Activated CD8-positive, alpha-beta T cell treated with anti-CD3 and anti-CD28 coated beads for 36 hours (primary cell): ENCODE results near the gene ESYT2. TPM values are rescaled to one million over a fixed set of nuclear protein-coding genes. Genes with fewer than 3 reads are reported as not detected.

Experiments used
- ATAC-seq: fragments of 200-7000 bp; cut with Tn5 transposase; one replicate; pipeline ENCODE4 v1.10.0; 2021; ENCODE audit warnings: mild to moderate bottlenecking, moderate library complexity
- CTCF ChIA-PET: fragments of 350-600 bp; sonication (Branson Sonifier 250); formaldehyde crosslinking; loops from one replicate; lab custom pipeline; 2021; ENCODE audit warnings: antibody characterized with exemption; lab: Charles Lee
- POLR2A ChIA-PET: fragments of 350-600 bp; sonication (Branson Sonifier 250); formaldehyde crosslinking; loops from one replicate; lab custom pipeline; 2021; ENCODE audit warnings: antibody characterized with exemption; lab: Charles Lee
- DNase-seq: peaks from one replicate; pipeline ENCODE4 v3.0.0-alpha.2; 2020
- H3K27ac Mint-ChIP-seq: one replicate; pipeline ENCODE4 v1.8.0; 2021; ENCODE audit warnings: mild to moderate bottlenecking, mixed read lengths
- H3K27me3 Mint-ChIP-seq: one replicate; pipeline ENCODE4 v1.8.0; 2021; ENCODE audit warnings: mixed read lengths
- H3K36me3 Mint-ChIP-seq: one replicate; pipeline ENCODE4 v1.8.0; 2021; ENCODE audit warnings: low read depth, mixed read lengths
- H3K4me1 Mint-ChIP-seq: one replicate; pipeline ENCODE4 v1.8.0; 2021; ENCODE audit warnings: low read depth, mixed read lengths
- H3K4me3 Mint-ChIP-seq: one replicate; pipeline ENCODE4 v1.8.0; 2021; ENCODE audit warnings: mild to moderate bottlenecking, moderate library complexity, mixed read lengths
- H3K9me3 Mint-ChIP-seq: one replicate; pipeline ENCODE4 v1.8.0; 2021; ENCODE audit warnings: mixed read lengths
- CTCF ChIP-seq: fragments of 200-600 bp; IDR thresholded peaks from one replicate; pipeline ENCODE4 v1.8.0; 2022; ENCODE audit warnings: antibody characterized with exemption, mild to moderate bottlenecking
- intact Hi-C: fragments of 100-400 bp; cut with micrococcal nuclease; formaldehyde crosslinking; loops from one replicate; pipeline ENCODE4 v1.10.0; 2022
- total RNA-seq, 2 experiments: library from RNA; stranded (reverse); gene quantifications; one replicate each; pipeline ENCODE4 v1.2.3, GENCODE V29; 2021

The ESYT2 gene
- total RNA-seq, 2 experiments from 2014 or later, result 55.5 to 56.6 TPM

GRCh38 chr7:158722574-158723237 lies 106.6 kb downstream of the ESYT2 start:
- ChIA-PET CTCF (no interaction called here), POLR2A (no interaction called here)
- no peak for TF ChIP-seq CTCF
- no peaks in the 10 kb centered on the region for H3K4me1 Mint-ChIP-seq
- H3K9me3 Mint-ChIP-seq, result no peaks in the 10 kb centered on the region
- DNase-seq (no peak), ATAC-seq (no peak)
- H3K4me3 Mint-ChIP-seq, result no peak overlapping the region
- no peak overlapping the region for H3K27ac Mint-ChIP-seq
- peaks cover 2% of the 10 kb centered on the region for H3K27me3 Mint-ChIP-seq
- no peaks in the 10 kb centered on the region for H3K36me3 Mint-ChIP-seq
- intact Hi-C loops, result no loop called here

- H3K27me3 Mint-ChIP-seq, result peaks cover 2% of the 10 kb centered on the region
- no peaks in the 10 kb centered on the region for H3K4me1 Mint-ChIP-seq
- intact Hi-C loops, result no loop called here
- POLR2A ChIA-PET, result interaction anchor here (0.6 kb wide), 1 partner anchor 135 kb away, joined by 3 read pairs; no protein-coding TSS in a partner anchor
- CTCF ChIA-PET, result interaction anchor here (1.3 kb wide), 1 partner anchor 14 kb away, joined by 4 read pairs; no protein-coding TSS in a partner anchor
- no peak overlapping the region for H3K4me3 Mint-ChIP-seq
- H3K27ac Mint-ChIP-seq, result no peak overlapping the region
- TF ChIP-seq CTCF, result no peak
- ATAC-seq (no peak), DNase-seq (no peak)
- no peaks in the 10 kb centered on the region for H3K36me3 Mint-ChIP-seq
- no peaks in the 10 kb centered on the region for H3K9me3 Mint-ChIP-seq
Measured at GRCh38 chr7:158720112-158720511, 109.2 kb downstream of the ESYT2 start.

GRCh38 chr7:158716802-158717201 lies 112.5 kb downstream of the ESYT2 start:
- ChIA-PET POLR2A (no interaction called here), CTCF (no interaction called here)
- TF ChIP-seq CTCF, result no peak
- ATAC-seq, result no peak
- Mint-ChIP-seq H3K9me3 (no peaks in the 10 kb centered on the region), H3K36me3 (no peaks in the 10 kb centered on the region), H3K27ac (no peak overlapping the region), H3K27me3 (peaks cover 5% of the 10 kb centered on the region), H3K4me3 (no peak overlapping the region), H3K4me1 (peaks cover 5% of the 10 kb centered on the region)
- DNase-seq, result no peak
- intact Hi-C loops, result no loop called here

GRCh38 chr7:158710651-158711102 lies 118.6 kb downstream of the ESYT2 start:
- Mint-ChIP-seq H3K27ac (no peak overlapping the region), H3K9me3 (peaks cover 6% of the 10 kb centered on the region), H3K27me3 (peaks cover 3% of the 10 kb centered on the region), H3K4me3 (no peak overlapping the region), H3K4me1 (peaks cover 17% of the 10 kb centered on the region), H3K36me3 (no peaks in the 10 kb centered on the region)
- TF ChIP-seq CTCF, result no peak
- DNase-seq, result peak; percentile 39
- ATAC-seq, result peak; percentile 57
- POLR2A ChIA-PET, result interaction anchor here (1.4 to 1.5 kb wide), 2 partner anchors 11 to 77 kb away, joined by 3 to 4 read pairs; no protein-coding TSS in a partner anchor
- intact Hi-C loops, result no loop called here
- CTCF ChIA-PET, result no interaction called here

- ATAC-seq (no peak), DNase-seq (no peak)
- Mint-ChIP-seq H3K36me3 (peaks cover 9% of the 10 kb centered on the region), H3K27me3 (peaks cover 3% of the 10 kb centered on the region), H3K9me3 (peaks cover 6% of the 10 kb centered on the region), H3K27ac (no peak overlapping the region), H3K4me1 (peaks cover 31% of the 10 kb centered on the region), H3K4me3 (no peak overlapping the region)
- intact Hi-C loops, result loop anchor here (10.0 kb wide), 1 partner anchor 157 kb away; no protein-coding TSS in a partner anchor
- no peak for TF ChIP-seq CTCF
- POLR2A ChIA-PET, result no interaction called here
- CTCF ChIA-PET, result interaction anchor here (4.0 kb wide), 1 partner anchor 269 kb away, joined by 19 read pairs; no protein-coding TSS in a partner anchor
Measured at GRCh38 chr7:158707610-158708009, 121.7 kb downstream of the ESYT2 start.
